Left colon (tissue), 2 donors: ENCODE results near the gene SMAD6. TPM values are rescaled to one million over a fixed set of nuclear protein-coding genes. Genes with fewer than 3 reads are reported as not detected.

Experiments
- total RNA-seq, 2 donors: library from RNA; stranded (reverse); fragmentation: NEBNext Ultra II Directional; extraction: Animal tissue kit (Norgen Biotek cat#: 25700); gene quantifications; one replicate each; pipeline ENCODE4 v1.2.1, GENCODE V29; 2021
- donor health status: DM: no; HTN: no; CAD: no.
- donor health status: DM: yes; HTN: yes; CAD: no.

Gene SMAD6
- total RNA-seq, 2 donors from 2014 or later = 9.6 to 11.2 TPM

Other genes with a start within 250 kb of the SMAD6 start
- gene SNAPC5, start 204.5 kb upstream of the SMAD6 start, total RNA-seq = 10 to 100 TPM; 17.6 to 19.2 TPM
- 1,000 to 10,000 TPM; 1,339 to 1,375 TPM for gene RPL4, start 197.4 kb upstream of the SMAD6 start, total RNA-seq
- 1 to 10 TPM; 5.7 to 9.1 TPM for gene ZWILCH, start 196.9 kb upstream of the SMAD6 start, total RNA-seq
- not detected for gene LCTL, start 136.2 kb upstream of the SMAD6 start, total RNA-seq